Erythroblast (primary cell): ENCODE data around the gene RPRD1A.

Experiments used
- GATA1 ChIP-seq: IDR thresholded peaks from 2 replicates; pipeline ENCODE4 v1.6.1; 2011; ENCODE audit warnings: low read depth, mild to moderate bottlenecking, control low read depth, low read length, moderate library complexity
- POLR2A ChIP-seq: IDR thresholded peaks from 2 replicates; pipeline ENCODE4 v1.6.1; 2011; ENCODE audit warnings: mild to moderate bottlenecking, low read length

- TF ChIP-seq GATA1 (no peak), POLR2A (no peak)
Observed at GRCh38 chr18:35942133-35942532, 125.2 kb downstream of the RPRD1A start.
